Measurements from ENCODE around the gene DEFB112.

Gene DEFB112, protein sequence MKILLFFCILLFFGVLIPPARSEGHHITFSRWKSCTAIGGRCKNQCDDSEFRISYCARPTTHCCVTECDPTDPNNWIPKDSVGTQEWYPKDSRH

DNA sequence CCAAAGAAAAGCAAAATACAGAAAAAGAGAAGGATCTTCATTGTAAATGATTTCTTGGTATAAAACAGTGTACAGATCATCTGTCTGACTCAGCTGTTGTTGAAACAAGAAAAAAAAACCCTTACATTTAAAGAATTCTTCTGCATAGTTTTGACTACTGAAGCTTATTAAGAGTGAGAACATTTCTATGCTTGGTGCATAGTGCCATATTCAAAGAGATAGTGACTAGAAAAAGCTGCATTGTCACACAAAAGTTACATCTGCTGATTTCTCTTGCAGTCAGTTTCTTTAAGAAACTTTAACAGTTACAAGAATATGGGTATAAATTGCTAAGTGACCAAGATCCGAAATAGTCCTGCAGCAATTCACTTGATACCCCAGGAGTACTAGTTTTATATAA, at the start of gene DEFB112:
TSS of gene DEFB112 (minus strand) at position 101 of the 400 bp plus-strand sequence. CDS start at position 41, 60 bp downstream.
- H3F3A ChIP-seq (ENCODE audit: low read depth), result no peaks in the 10 kb centered on the region
- no peaks in the 10 kb centered on the region for H3K27me3 ChIP-seq (ENCODE audit: insufficient read depth, low read length, poor library complexity, severe bottlenecking)
- H3K4me3 ChIP-seq (ENCODE audit: low read length, poor library complexity, severe bottlenecking), result no peak within 1 kb of the TSS
- no peaks in the 10 kb centered on the region for H3K9me2 ChIP-seq (replicated peaks; ENCODE audit: low read depth, low read length)
- H3K4me1 ChIP-seq (ENCODE audit: insufficient read depth, low read length, poor library complexity, severe bottlenecking), result no peaks in the 10 kb centered on the region
- TF ChIP-seq EZH2phosphoT487 (IDR thresholded peaks at IDR 0.05; ENCODE audit: borderline replicate concordance), result no peak
- TF ChIP-seq, protein P1, sequence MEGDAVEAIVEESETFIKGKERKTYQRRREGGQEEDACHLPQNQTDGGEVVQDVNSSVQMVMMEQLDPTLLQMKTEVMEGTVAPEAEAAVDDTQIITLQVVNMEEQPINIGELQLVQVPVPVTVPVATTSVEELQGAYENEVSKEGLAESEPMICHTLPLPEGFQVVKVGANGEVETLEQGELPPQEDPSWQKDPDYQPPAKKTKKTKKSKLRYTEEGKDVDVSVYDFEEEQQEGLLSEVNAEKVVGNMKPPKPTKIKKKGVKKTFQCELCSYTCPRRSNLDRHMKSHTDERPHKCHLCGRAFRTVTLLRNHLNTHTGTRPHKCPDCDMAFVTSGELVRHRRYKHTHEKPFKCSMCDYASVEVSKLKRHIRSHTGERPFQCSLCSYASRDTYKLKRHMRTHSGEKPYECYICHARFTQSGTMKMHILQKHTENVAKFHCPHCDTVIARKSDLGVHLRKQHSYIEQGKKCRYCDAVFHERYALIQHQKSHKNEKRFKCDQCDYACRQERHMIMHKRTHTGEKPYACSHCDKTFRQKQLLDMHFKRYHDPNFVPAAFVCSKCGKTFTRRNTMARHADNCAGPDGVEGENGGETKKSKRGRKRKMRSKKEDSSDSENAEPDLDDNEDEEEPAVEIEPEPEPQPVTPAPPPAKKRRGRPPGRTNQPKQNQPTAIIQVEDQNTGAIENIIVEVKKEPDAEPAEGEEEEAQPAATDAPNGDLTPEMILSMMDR (conservative IDR thresholded peaks at IDR 0.05; ENCODE audit: low read length), result no peak
- H4K20me1 ChIP-seq (ENCODE audit: insufficient read depth, low read length, poor library complexity, severe bottlenecking), result no peaks in the 10 kb centered on the region
- no peaks in the 10 kb centered on the region for H3K36me3 ChIP-seq (ENCODE audit: insufficient read depth, low read length)
- no peak within 1 kb of the TSS for H3K4me2 ChIP-seq (ENCODE audit: low read depth, low read length, poor library complexity, severe bottlenecking)
- H3K9me3 ChIP-seq (ENCODE audit: insufficient read depth, low read depth, low read length), result no peaks in the 10 kb centered on the region
- H3K79me2 ChIP-seq (ENCODE audit: insufficient read depth, low read length), result no peaks in the 10 kb centered on the region
- H2AFZ ChIP-seq (ENCODE audit: low read length), result no peak within 1 kb of the TSS
- H3K9ac ChIP-seq (ENCODE audit: low read depth, low read length, poor library complexity, severe bottlenecking), result no peak within 1 kb of the TSS

DNA sequence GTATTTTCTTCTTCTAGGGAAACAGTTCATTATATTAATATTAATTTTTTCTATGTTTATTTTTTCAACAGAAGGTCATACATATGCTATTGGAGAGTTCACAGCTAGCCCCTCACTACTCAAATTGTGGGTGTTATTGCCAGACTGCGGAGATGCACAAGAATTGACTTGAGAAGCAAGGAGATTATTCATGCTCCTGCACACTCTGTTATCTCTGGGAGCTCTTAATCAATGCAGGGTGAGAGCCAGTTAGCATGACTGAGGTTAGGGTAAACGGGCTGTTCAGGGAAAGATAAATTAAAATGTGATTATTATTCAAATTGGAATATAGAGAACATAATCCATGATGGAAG, 48.9 kb upstream of the DEFB112 start:
- Histone ChIP-seq H3F3A (ENCODE audit: low read depth) (no peaks in the 10 kb centered on the region), H3K79me2 (ENCODE audit: insufficient read depth, low read length) (no peaks in the 10 kb centered on the region), H4K20me1 (ENCODE audit: insufficient read depth, low read length, poor library complexity, severe bottlenecking) (no peaks in the 10 kb centered on the region), H3K9me3 (ENCODE audit: insufficient read depth, low read depth, low read length) (no peaks in the 10 kb centered on the region), H3K9me2 (replicated peaks; ENCODE audit: low read depth, low read length) (no peaks in the 10 kb centered on the region), H2AFZ (ENCODE audit: low read length) (no peak overlapping the region), H3K36me3 (ENCODE audit: insufficient read depth, low read length) (no peaks in the 10 kb centered on the region), H3K4me1 (ENCODE audit: insufficient read depth, low read length, poor library complexity, severe bottlenecking) (no peaks in the 10 kb centered on the region), H3K9ac (ENCODE audit: low read depth, low read length, poor library complexity, severe bottlenecking) (no peak overlapping the region), H3K27me3 (ENCODE audit: insufficient read depth, low read length, poor library complexity, severe bottlenecking) (no peaks in the 10 kb centered on the region), H3K4me3 (ENCODE audit: low read length, poor library complexity, severe bottlenecking) (no peak overlapping the region), H3K4me2 (ENCODE audit: low read depth, low read length, poor library complexity, severe bottlenecking) (no peak overlapping the region)
- TF ChIP-seq, protein P1 (conservative IDR thresholded peaks at IDR 0.05; ENCODE audit: low read length), result no peak
- no peak for TF ChIP-seq EZH2phosphoT487 (IDR thresholded peaks at IDR 0.05; ENCODE audit: borderline replicate concordance)

DNA sequence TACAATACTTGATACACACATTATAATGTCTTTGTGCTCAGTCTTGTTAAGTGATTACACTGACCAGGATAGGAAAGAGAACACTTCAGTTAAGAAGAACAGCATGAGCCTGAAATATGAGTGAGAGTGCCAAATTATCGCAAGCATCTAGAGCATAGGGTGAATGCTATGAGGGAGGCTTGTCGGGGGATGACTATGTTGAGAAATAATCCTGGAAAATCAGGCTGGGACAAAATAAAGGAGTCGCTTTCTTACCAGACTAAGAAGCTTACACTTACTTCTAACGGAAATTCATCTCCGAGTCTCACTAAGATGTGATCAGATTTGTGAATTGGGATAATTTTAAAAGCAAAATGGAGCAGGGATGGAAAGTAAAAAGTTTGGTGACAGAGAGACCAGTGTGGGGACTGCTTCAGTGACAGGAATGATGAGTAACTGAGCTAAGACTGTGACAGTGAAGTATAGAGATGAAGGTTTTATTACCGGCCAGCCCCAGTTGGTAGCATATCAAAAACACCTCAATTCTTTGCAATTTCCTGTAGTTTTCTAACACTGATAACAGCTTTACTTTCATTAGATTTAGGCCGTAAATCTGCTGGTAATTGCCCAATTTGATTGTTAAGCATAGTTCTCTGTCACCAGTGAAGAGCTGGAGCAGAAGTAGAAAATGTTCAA, 48.4 kb upstream of the DEFB112 start:
- Histone ChIP-seq H3K27me3 (ENCODE audit: insufficient read depth, low read length, poor library complexity, severe bottlenecking) (no peaks in the 10 kb centered on the region), H3K4me3 (ENCODE audit: low read length, poor library complexity, severe bottlenecking) (no peak overlapping the region), H3K4me2 (ENCODE audit: low read depth, low read length, poor library complexity, severe bottlenecking) (no peak overlapping the region), H4K20me1 (ENCODE audit: insufficient read depth, low read length, poor library complexity, severe bottlenecking) (no peaks in the 10 kb centered on the region), H3F3A (ENCODE audit: low read depth) (no peaks in the 10 kb centered on the region), H3K9me2 (replicated peaks; ENCODE audit: low read depth, low read length) (no peaks in the 10 kb centered on the region), H3K9me3 (ENCODE audit: insufficient read depth, low read depth, low read length) (no peaks in the 10 kb centered on the region), H3K9ac (ENCODE audit: low read depth, low read length, poor library complexity, severe bottlenecking) (no peak overlapping the region), H3K79me2 (ENCODE audit: insufficient read depth, low read length) (no peaks in the 10 kb centered on the region), H3K36me3 (ENCODE audit: insufficient read depth, low read length) (no peaks in the 10 kb centered on the region), H2AFZ (ENCODE audit: low read length) (no peak overlapping the region), H3K4me1 (ENCODE audit: insufficient read depth, low read length, poor library complexity, severe bottlenecking) (no peaks in the 10 kb centered on the region)
- TF ChIP-seq, protein P1 (conservative IDR thresholded peaks at IDR 0.05; ENCODE audit: low read length), result no peak
- no peak for TF ChIP-seq EZH2phosphoT487 (IDR thresholded peaks at IDR 0.05; ENCODE audit: borderline replicate concordance)
